Smooth muscle cell (in vitro differentiated cells): ENCODE measurements around the gene IRF6. TPM values are rescaled to one million over a fixed set of nuclear protein-coding genes. Genes with fewer than 3 reads are reported as not detected.

Experiments used
- DNase-seq: peaks from one replicate; lab custom pipeline; 2025; ENCODE audit not compliant: unreplicated experiment; lab: John Stamatoyannopoulos, UW
- H2AFZ ChIP-seq: fragments of 200-600 bp; sonication (generic); 2 replicates; pipeline ENCODE4 v1.6.0; 2016; ENCODE audit warnings: antibody characterized with exemption, low read depth, mild to moderate bottlenecking
- H3F3A ChIP-seq: fragments of 200-600 bp; sonication (generic); 2 replicates; pipeline ENCODE4 v1.6.0; 2017; ENCODE audit warnings: antibody characterized with exemption, low read depth
- H3K27ac ChIP-seq: fragments of 200-600 bp; sonication (generic); 2 replicates; pipeline ENCODE4 v1.5.1; 2016; ENCODE audit warnings: low read depth, mild to moderate bottlenecking
- H3K27me3 ChIP-seq: fragments of 200-600 bp; sonication (generic); 2 replicates; pipeline ENCODE4 v1.6.1; 2016; ENCODE audit warnings: low read depth, mild to moderate bottlenecking
- H3K36me3 ChIP-seq: fragments of 200-600 bp; sonication (generic); 2 replicates; pipeline ENCODE4 v1.5.1; 2016; ENCODE audit warnings: low read depth
- H3K4me1 ChIP-seq: fragments of 200-600 bp; sonication (generic); 2 replicates; pipeline ENCODE4 v1.5.1; 2016; ENCODE audit warnings: low read depth
- H3K4me2 ChIP-seq: fragments of 200-600 bp; sonication (generic); 2 replicates; pipeline ENCODE4 v1.6.0; 2016; ENCODE audit warnings: mild to moderate bottlenecking
- H3K4me3 ChIP-seq: fragments of 200-600 bp; sonication (generic); 2 replicates; pipeline ENCODE4 v1.5.1; 2016; ENCODE audit warnings: mild to moderate bottlenecking
- H3K79me2 ChIP-seq: fragments of 200-600 bp; sonication (generic); 2 replicates; pipeline ENCODE4 v1.6.0; 2016; ENCODE audit warnings: low read depth, mild to moderate bottlenecking
- H3K9ac ChIP-seq: fragments of 200-600 bp; sonication (generic); 2 replicates; pipeline ENCODE4 v1.6.0; 2016; ENCODE audit warnings: low read depth
- H3K9me3 ChIP-seq: fragments of 200-600 bp; sonication (generic); replicated peaks from 2 replicates; pipeline ENCODE4 v1.5.1; 2016; ENCODE audit warnings: low read depth
- H4K20me1 ChIP-seq: fragments of 200-600 bp; sonication (generic); 2 replicates; pipeline ENCODE4 v1.6.0; 2016; ENCODE audit warnings: low read depth
- WGBS: methylation state at CpG from one replicate; pipeline ENCODE4 v1.1.7; 2016; ENCODE audit warnings: low lambda C conversion rate; 5-methylcytosine and 5-hydroxymethylcytosine counted together
- polyA plus RNA-seq: library from polyadenylated mRNA; unstranded; fragments of >200 nt; fragmentation: Nextera tagmentation; extraction: Ambion mirVana; gene quantifications from 2 replicates; pipeline ENCODE4 v1.2.1, GENCODE V29; 2016
- total RNA-seq: library from RNA; depleted of rRNA; stranded (reverse); fragments of >200 nt; gene quantifications from 2 replicates; pipeline ENCODE4 v1.2.3, GENCODE V29; 2014
- TF ChIP-seq, protein P1 (sequence below): fragments of 200-600 bp; sonication (generic); IDR thresholded peaks from 2 replicates; pipeline ENCODE4 v1.5.1; 2017; ENCODE audit warnings: borderline replicate concordance, mild to moderate bottlenecking, antibody characterized with exemption; ENCODE audit not compliant: insufficient read depth, poor library complexity, severe bottlenecking

The IRF6 gene
- total and polyA plus RNA-seq, 2 experiments from 2014 or later, result 18.1 to 59.6 TPM

DNA sequence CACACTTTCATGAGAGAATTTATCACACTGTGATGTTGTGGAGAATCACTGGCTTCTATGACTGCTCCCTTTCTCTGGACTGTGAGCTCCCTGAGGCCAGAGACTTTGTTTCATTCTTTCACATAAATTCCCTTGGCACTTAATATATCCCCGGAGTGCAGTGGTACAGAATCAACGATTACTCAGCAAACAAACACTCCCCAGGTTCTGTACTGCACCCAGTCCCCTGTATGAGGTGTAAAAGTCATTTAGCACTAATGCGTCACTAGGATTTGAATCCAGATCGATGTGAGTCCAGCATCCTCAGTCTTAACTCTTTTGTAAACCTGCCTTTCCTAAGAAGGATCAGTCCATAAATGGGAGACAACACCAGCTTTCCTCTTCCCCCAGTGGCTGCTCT is 15.0 kb upstream of the IRF6 start:
- Histone ChIP-seq H2AFZ (no peak overlapping the region), H3K36me3 (no peaks in the 10 kb centered on the region), H3K4me3 (no peak overlapping the region), H3K4me1 (no peaks in the 10 kb centered on the region), H3F3A (no peaks in the 10 kb centered on the region), H3K9ac (no peak overlapping the region), H3K79me2 (no peaks in the 10 kb centered on the region), H4K20me1 (no peaks in the 10 kb centered on the region), H3K27ac (no peak overlapping the region), H3K9me3 (no peaks in the 10 kb centered on the region), H3K4me2 (no peak overlapping the region), H3K27me3 (peaks cover 9% of the 10 kb centered on the region)
- 83% methylated on average over 4 of the region's 4 CpGs for WGBS
- no peak for DNase-seq
- TF ChIP-seq, protein P1, sequence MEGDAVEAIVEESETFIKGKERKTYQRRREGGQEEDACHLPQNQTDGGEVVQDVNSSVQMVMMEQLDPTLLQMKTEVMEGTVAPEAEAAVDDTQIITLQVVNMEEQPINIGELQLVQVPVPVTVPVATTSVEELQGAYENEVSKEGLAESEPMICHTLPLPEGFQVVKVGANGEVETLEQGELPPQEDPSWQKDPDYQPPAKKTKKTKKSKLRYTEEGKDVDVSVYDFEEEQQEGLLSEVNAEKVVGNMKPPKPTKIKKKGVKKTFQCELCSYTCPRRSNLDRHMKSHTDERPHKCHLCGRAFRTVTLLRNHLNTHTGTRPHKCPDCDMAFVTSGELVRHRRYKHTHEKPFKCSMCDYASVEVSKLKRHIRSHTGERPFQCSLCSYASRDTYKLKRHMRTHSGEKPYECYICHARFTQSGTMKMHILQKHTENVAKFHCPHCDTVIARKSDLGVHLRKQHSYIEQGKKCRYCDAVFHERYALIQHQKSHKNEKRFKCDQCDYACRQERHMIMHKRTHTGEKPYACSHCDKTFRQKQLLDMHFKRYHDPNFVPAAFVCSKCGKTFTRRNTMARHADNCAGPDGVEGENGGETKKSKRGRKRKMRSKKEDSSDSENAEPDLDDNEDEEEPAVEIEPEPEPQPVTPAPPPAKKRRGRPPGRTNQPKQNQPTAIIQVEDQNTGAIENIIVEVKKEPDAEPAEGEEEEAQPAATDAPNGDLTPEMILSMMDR, result no peak

DNA sequence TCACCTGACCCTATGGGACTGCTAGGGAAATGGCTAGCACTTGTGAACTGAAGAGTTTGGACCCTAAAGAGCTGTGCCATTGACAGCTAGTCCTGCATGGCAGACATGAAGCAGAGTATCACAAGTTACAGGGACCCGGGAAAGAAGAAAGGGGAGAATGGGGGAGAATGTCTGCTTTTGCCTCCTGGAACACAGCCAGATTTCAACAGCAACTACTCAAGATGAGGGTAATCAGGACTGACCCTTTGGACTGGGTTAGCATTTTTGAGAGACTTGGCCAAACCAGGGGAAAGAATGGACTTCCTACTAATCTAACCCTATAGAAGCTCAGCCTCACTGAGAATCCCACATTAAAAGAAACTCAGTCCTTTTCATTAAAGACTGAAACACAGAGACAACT is 13.1 kb upstream of the IRF6 start:
- H3K27ac ChIP-seq, result no peak overlapping the region
- H2AFZ ChIP-seq, result no peak overlapping the region
- WGBS, result 0% methylated on average over 1 of the region's 1 CpG

DNA sequence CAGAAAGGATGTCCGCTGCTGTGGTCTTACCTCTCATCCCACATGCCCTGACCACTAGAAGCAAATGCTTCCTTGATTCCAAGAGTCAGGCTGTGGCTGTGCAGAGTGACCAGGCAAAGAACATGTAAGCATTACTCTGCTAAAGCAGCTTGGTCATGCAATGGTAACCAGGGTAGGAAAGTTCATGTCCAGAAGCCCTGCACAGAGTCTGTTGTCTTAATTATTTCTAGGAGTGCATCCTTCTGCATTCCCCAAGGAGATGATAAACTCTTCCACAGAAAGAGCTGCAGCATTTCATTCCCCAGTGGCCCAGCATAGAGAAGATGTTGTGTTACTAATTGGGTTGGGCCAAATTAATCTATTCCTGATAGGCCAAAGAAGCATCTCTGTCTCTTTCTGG is 11.7 kb upstream of the IRF6 start:
- TF ChIP-seq, protein P1, result no peak
- no peaks in the 10 kb centered on the region for H3F3A ChIP-seq
- H3K9me3 ChIP-seq, result no peaks in the 10 kb centered on the region
- H2AFZ ChIP-seq, result no peak overlapping the region
- WGBS, result 96% methylated on average over 1 of the region's 1 CpG
- no peaks in the 10 kb centered on the region for H3K36me3 ChIP-seq
- H3K79me2 ChIP-seq, result no peaks in the 10 kb centered on the region
- H3K27ac ChIP-seq, result no peak overlapping the region
- H3K4me3 ChIP-seq, result no peak overlapping the region
- DNase-seq, result no peak
- no peaks in the 10 kb centered on the region for H4K20me1 ChIP-seq
- no peak overlapping the region for H3K9ac ChIP-seq
- H3K4me2 ChIP-seq, result no peak overlapping the region
- H3K4me1 ChIP-seq, result no peaks in the 10 kb centered on the region
- H3K27me3 ChIP-seq, result peaks cover 9% of the 10 kb centered on the region

More for the DNA sequence above, 13.1 kb upstream of the IRF6 start:
- DNase-seq, result no peak
- Histone ChIP-seq H3K36me3 (no peaks in the 10 kb centered on the region), H3K9me3 (no peaks in the 10 kb centered on the region), H3K79me2 (no peaks in the 10 kb centered on the region), H3F3A (no peaks in the 10 kb centered on the region), H3K4me1 (no peaks in the 10 kb centered on the region), H3K4me2 (no peak overlapping the region), H3K4me3 (no peak overlapping the region), H4K20me1 (no peaks in the 10 kb centered on the region), H3K27me3 (peaks cover 9% of the 10 kb centered on the region), H3K9ac (no peak overlapping the region)
- TF ChIP-seq, protein P1, result no peak

DNA sequence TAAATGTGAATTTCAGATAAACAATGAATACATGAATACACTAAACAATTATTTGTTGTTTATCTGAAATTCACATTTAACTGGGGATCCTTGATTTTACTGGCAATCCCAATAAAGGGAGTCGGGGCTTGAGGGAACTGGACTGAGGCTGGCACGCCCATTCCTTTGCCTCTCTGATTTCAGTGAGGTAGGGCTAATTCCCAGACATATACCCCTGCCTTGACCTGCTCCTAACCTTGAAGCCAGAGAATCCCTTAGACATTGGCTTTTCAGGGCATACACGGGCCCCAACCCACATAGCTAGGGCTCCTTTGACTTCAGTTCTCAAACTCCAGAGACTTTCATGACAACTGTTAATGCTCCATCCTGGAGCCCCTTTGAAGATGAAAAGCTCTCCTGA is 11.0 kb upstream of the IRF6 start:
- H3K27ac ChIP-seq, result peak overlapping the region; percentile 89

More for the DNA sequence above, 11.0 kb upstream of the IRF6 start:
- 62% methylated on average over 3 of the region's 3 CpGs for WGBS
- H3K4me3 ChIP-seq, result no peak overlapping the region
- no peaks in the 10 kb centered on the region for H3F3A ChIP-seq
- no peaks in the 10 kb centered on the region for H3K9me3 ChIP-seq
- H4K20me1 ChIP-seq, result no peaks in the 10 kb centered on the region
- H3K4me1 ChIP-seq, result no peaks in the 10 kb centered on the region
- no peaks in the 10 kb centered on the region for H3K79me2 ChIP-seq
- DNase-seq, result no peak
- TF ChIP-seq, protein P1, result no peak
- H3K36me3 ChIP-seq, result no peaks in the 10 kb centered on the region
- H3K27me3 ChIP-seq, result peaks cover 9% of the 10 kb centered on the region
- H3K9ac ChIP-seq, result no peak overlapping the region
- no peak overlapping the region for H3K4me2 ChIP-seq
- H2AFZ ChIP-seq, result no peak overlapping the region
